Lower leg skin (tissue), 3 donors: ENCODE data around the gene EXTL1.

Experiments used
- CTCF ChIP-seq, 3 donors: fragments of 450-650 bp; IDR thresholded peaks; one replicate each; pipeline ENCODE4 v1.5.1; 2016; ENCODE audit warnings: antibody characterized with exemption in 3 of 3, mild to moderate bottlenecking in 3 of 3, moderate library complexity in 2 of 3
- POLR2A ChIP-seq, 2 donors: fragments of 450-650 bp; IDR thresholded peaks; one replicate each; pipeline ENCODE4 v1.6.1; 2016 to 2017; ENCODE audit warnings: antibody characterized with exemption in 2 of 2, mild to moderate bottlenecking in 1 of 2, moderate library complexity in 1 of 2

GRCh38 chr1:26027716-26028489 is 6.3 kb downstream of the EXTL1 start:
- TF ChIP-seq POLR2A (IDR thresholded peaks at IDR 0.05) = no peak
- TF ChIP-seq CTCF (IDR thresholded peaks at IDR 0.05) = no peak
